ENCODE results near the gene AAR2.

The AAR2 gene

DNA sequence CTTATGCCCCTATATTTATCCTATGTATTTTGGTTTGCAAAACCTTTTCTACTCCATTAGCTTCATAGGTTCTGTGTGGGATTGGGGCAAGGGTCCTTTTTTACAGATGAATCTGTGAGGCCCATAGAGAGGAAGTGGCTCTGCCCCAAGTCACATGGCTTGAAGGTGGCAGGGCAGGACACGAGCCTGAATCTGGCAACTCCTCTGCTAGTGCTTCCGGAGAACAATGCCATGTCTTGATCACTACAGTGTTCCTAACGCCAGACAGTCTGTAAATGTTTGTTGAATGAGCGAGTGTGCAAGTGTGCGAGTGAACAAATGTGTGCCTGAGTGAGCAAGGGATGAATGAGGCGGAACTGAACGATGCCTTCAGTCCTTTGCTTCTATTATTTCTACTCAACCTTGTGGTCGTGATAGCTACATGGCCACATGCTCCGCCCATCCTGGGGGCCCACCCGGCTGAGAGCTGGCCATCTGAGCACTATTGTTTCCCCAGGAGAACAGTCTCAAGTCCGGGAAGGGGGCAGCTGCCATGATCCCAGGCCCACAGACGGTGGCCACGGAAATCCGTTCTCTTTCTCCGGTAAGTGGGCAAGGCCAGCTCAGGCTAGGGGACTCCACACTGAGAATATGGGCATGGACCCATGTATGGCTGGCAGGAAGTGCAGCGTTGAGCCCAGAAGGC, 17.8 kb upstream of the AAR2 start:
- DNase-seq (ENCODE audit: low read depth in 3 of 3) = no peak

DNA sequence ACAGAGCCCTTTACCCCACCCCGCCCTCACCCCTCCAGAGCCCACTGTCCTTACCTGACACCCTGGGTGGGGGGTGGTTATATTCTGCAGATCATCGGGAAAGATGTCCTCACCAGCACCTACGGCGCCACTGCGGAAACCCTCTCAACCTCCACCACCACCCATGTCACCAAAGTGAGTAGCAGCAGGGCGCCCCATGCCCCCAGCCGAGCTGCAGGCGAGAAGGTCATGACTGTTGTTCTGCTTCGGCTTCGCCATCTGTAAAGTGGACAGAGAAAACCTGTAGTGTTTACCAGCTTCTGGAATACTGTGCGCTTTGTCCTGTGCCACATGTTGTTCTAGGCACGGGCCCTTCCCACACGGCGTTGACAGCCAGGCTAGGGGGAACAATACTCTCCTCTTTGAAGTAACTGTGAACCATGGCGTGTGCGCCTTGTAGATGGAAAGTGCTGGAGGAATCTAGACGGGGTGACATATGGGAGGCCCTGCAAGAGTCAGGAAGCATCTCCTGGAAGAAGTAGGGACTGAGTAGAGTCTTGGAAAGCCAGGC, 16.5 kb upstream of the AAR2 start:
- DNase-seq (ENCODE audit: low read depth in 3 of 3) = no peak

DNA sequence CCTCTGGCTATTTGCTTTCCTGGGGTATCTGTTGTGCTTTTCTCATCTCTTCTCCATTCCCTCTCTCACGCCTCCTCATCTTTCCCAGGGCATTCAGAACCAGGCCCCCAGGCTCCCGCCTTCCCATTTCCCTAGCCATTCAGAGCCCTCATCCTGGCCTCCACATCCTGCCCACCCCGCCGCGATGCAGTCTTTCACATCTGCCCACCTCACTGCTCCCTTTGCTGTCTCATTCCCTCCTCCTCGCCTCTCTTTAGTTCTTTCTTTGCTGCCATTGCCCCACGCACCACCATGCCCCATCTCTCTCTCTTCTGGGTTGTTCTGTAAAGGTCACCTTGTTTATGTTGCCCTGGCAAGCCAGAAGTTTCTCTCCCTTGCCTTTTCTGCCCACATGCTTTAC, 10.6 kb upstream of the AAR2 start:
- no peak for DNase-seq (ENCODE audit: low read depth in 3 of 3)

DNA sequence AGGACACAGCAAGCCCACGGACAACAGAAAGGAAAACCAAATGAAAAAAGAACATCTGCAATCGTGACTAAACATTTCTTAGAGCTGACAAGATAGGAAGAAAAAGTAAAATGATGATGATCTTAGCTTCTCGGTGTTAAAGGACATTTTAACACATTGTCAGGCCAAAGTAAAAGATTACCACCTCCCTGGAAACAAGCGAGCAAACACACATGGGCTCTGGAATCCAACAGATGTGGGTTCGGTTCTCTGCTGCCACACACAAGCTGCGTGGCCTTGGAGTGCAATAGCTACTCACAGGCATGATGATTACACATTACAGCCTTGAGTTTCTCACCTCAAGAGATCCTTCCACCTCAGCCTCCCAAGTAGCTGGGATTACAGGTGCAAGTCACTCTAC, 7.5 kb upstream of the AAR2 start:
- no peak for DNase-seq (ENCODE audit: low read depth in 3 of 3)

DNA sequence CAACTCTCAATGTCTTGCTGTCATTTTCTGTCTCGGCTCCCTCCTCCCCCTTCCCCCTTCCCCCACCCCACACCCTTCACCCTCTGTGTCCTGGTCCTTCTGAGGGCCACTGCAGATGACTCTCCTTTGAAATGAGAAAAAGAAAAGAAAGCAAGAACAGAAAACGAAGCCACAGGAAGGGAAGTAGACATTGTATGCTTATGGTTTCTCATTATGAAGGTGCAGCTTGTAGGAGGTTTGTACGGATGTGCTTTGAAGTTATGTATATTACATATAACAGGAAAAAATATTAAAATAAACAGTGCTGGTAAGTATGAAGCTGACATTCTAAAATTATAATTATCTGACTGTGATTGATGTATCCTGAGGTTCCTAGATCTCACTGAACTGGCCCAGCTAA, 6.3 kb upstream of the AAR2 start:
- DNase-seq (ENCODE audit: low read depth in 3 of 3) = no peak

DNA sequence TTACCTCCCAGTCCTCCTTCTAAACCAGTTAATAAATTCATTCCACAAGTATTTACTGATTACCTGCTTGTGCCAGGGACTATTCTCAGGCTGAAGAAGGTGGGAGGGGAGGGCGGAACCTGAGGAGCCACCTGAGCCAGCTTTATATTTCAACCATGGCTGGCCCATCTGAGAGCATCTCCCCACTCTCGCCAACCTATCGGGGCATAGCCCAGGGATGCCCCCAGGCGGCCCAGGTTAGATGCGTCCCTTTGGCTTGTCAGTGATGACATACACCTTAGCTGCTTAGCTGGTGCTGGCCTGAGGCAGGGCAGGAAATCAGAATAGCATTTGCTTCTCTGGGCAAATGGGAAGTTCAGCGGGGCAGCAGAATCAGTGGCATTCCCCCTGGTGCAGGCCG, 4.9 kb upstream of the AAR2 start:
- no peak for DNase-seq (ENCODE audit: low read depth in 3 of 3)

DNA sequence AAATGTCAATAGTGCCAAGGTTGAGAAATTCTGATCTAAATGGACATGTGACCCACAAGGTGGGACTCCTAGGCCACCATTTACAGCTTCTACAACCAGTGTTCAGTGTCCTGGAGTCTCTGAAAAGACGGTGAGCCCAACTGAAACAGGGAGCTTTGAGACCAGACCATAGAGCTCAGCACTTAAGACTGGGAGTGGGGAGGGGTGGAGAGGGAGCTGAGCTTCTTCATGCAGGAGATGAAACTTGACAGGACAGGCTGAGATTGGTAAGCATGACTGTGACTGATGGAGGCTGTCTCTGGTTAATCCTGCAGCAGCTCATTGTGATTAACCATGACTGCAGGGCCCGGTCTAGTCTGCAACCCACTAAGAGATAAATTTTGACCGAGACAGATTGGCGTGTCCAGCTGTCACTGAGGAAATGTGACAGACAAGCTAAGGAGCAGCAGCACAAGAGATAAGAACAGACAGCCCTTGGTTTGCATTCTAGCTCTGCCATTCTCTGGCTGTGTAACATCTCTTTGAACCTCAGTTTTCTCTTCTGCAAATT, 1.4 kb upstream of the AAR2 start:
- DNase-seq (ENCODE audit: low read depth in 3 of 3) = no peak

DNA sequence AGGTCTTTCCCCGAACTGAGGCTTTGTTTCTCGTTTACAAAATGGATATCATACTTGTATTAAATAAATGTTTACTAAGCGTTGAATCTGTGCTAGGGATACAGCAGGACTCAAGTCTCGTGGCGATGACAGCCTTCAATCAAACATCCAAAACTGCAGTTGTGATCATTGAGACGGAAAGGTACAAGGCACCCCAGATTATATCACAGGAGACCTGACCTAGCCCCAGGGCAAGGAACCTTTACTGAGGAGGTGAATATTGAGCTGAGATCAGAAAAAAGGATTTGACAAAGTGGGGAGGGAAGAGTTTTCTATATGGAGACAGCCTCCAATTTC, 476 bp downstream of the AAR2 start:
- no peak for DNase-seq (ENCODE audit: low read depth in 3 of 3)

DNA sequence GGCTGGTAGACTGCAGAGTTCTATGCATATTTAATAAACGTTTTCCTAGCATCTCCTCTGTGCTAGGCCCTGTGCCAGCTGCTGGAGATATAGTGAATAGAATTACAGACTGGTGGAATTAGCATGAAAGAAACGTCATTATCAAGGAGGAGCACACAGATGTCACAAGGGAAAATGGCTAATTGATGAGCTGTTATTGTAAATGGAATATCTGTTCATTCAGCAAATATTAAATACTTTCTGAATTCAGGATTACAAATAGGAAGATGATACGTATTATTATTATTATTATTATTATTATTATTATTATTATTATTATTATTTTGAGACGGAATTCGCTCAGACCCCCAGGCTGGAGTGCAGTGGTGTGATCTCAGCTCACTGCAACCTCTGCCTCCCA, 1.2 kb downstream of the AAR2 start:
- no peak for DNase-seq (ENCODE audit: low read depth in 3 of 3)

DNA sequence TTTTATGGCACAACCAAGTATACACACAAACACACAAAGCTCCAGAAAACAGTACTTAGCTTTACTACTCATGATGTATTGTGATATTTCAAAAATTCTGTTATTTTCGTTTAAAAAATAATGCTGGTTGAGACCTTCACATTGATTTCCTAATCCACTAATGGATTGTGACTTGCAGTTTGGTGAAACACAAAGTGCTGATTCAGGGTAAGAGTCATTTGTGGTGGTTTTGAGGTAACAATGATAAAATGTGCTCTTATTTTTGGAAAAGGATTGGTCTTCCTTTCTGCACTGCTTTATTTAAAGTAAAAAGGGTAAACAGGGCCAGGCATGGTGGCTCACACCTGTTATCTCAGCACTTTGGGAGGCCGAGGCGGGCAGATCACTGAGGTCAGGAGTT, 1.9 kb downstream of the AAR2 start:
- no peak for DNase-seq (ENCODE audit: low read depth in 3 of 3)

DNA sequence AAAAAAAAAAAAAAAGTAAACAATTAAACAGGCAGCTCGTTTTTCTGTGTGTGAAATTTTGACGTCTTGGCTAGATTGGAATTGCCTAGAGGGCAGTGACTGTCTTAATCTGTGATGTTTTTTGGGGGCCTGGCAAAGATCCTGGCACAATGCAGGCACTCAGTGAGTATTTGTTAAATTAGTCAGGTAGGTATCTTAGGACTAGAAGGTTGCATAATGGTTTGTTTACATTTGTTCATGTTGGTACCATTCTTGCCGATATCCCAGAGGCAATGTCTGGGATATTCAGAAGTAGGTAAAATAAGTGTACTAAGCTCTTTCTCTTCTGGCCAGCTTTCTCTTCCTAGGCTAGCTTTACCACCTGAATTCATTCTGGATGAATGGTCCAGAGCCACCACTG, 2.5 kb downstream of the AAR2 start:
- no peak for DNase-seq (ENCODE audit: low read depth in 3 of 3)

DNA sequence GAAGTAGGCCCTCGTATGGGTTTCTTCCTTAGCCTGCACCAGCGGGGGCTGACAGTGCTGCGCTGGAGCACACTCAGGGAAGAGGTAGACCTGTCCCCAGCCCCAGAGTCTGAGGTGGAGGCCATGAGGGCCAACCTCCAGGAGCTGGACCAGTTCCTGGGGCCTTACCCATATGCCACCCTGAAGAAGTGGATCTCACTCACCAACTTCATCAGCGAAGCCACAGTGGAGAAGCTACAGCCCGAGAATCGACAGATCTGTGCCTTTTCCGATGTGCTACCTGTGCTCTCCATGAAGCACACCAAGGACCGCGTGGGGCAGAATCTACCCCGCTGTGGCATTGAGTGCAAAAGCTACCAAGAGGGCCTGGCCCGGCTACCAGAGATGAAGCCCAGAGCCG, 3.8 kb downstream of the AAR2 start:
- no peak for DNase-seq (ENCODE audit: low read depth in 3 of 3)

DNA sequence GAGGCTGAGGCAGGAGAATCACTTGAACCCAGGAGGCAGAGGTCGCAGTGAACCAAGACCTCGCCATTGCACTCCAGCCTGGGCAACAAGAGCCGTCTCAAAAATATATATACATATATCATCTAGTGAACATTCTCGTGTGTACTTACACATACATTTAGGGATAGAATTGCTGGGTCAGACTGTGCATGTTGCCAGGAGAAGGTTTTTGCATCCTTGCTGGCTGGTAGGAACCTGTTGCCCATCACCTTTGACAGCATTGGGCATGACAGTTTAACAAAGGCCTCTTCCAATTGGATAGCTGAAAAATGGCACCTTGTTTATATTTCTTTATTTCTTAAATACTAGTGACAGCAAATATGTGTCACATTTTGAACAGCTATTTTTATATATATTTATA, 5.4 kb downstream of the AAR2 start:
- no peak for DNase-seq (ENCODE audit: low read depth in 3 of 3)

DNA sequence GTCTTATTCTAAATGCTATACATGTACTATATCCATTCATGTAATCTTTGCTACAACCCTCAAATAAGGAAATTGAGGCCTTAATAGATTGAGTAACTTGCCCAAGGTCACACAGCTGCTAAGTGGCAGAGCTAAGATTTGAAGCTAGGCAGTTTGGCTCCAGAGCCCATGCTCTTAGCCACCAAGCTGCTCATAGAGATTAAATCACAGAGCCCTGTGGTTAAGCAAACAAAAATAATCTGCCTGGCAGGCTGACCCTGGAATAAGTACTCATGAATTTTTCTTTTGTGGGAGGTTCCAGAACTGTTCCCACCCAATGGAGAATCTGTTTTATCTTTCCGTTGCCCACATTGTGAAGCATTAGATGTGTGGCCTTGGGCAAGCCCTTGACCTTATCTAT, 7.4 kb downstream of the AAR2 start:
- DNase-seq (ENCODE audit: low read depth in 3 of 3) = no peak

DNA sequence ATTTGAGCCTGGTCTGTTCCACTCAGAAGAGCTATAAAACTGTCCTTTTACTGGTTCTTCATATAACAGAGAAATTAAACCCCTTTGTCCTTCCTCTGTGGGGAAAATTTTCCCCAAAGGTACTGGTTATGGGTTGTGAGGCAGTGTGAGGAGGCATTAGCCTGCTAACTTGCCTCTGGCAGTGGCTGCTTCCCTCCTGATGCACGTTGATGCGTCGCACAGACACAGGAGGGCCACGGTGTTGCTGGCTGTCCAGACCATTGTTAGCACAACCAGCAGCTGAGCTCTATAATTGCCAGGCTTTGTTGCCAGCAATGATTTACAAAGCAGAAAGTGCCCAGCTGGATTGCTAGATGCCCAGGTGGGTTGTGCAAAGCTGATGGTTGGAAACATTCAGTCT, 10.1 kb downstream of the AAR2 start:
- DNase-seq (ENCODE audit: low read depth in 3 of 3) = no peak

DNA sequence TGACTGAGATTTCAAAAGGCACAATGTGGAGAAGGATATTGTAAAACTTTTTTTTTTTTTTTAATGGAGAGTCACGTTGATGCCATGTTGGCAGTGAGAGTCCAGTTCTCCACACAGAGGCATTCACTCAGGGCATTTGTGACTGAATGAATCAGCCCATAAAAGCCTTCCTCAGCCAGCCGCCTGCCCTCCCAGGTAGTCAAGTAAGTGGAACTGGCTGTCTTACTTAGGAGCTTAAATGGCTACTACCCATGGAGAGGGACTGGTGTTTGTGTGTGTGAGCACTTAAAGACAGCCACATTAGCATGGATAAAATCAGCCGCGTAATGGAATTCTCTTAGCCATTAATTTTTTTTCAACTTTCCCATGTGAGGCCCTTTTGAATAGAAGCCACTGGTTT, 12.6 kb downstream of the AAR2 start:
- DNase-seq (ENCODE audit: low read depth in 3 of 3) = no peak

DNA sequence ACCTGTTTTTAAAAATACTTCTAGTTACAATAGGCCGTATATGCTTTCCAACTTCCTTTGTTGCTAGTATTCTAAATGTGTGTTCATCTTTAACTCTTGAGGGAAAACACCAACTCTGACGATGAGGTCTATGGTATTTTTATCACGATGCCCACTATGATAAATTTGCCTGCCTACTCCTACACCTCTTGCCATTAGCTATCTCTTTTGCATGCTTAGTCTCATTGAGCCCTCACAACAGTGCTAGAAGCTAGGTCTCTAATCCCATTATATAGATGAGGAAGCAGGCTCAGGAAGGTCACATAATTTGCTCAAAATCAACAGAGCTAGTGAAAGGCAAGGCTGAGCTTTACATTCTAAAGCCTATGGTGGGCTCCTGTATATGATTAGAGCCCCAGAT, 13.2 kb downstream of the AAR2 start:
- no peak for DNase-seq (ENCODE audit: low read depth in 3 of 3)

DNA sequence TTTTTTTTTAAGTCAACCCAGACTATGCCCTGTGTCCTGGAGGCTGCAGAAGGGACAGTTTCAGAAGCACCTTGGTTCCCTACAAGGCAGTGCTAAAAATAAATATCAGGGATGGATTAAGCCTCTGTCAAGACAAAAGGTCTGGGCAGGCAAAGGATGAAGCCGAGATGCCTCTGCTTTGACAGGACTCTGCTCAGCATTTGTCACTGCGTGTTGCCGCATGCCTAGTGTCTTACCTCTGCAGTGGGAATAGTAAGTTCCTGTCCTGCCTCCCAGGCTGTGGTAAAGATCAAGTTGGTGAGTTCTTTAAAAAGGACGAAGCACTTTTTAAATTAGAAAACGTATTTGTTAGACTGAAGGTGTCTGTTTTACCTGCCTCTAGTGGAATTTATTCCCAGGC, 15.1 kb downstream of the AAR2 start:
- DNase-seq (ENCODE audit: low read depth in 3 of 3) = no peak

DNA sequence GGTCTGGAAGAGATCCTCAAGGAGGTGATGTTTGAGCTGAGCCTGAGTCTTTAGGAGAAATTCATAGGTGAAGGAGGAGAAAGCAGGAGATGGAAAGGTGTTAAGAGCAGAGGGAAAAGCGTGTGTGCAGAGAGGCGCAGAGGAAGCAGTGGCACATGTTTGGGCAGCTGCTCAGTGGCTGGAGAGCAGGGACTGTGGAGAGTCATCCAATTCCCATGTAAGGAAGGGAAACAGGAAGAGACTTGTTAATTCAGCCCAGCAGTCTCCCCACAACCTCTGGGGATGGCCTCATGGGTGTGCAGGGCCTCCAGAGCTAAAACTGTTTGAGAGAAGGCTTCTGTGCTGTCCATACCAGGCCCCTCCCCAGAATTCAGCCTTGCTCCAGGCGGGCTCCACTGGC, 16.2 kb downstream of the AAR2 start:
- DNase-seq (ENCODE audit: low read depth in 3 of 3) = no peak

DNA sequence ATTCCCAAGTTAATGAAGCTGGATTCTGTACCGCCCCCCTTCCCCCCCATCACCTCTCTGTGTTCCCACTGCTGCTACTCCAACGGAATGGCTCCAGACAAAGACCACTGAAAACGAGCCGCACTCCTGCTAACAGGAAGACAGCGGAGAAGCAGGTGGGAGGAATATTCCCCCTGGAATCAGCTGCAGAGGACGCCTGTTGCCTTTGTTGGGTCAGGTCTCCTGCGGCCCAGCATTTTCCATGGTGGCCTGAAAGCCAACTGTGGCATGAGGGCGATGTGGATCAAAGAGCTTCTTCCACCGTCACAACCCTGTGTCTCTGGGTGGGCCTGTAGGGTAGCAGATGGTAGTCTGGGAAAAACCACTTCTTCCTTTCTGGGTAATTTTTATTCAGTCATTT, 16.8 kb downstream of the AAR2 start:
- DNase-seq (ENCODE audit: low read depth in 3 of 3) = no peak

DNA sequence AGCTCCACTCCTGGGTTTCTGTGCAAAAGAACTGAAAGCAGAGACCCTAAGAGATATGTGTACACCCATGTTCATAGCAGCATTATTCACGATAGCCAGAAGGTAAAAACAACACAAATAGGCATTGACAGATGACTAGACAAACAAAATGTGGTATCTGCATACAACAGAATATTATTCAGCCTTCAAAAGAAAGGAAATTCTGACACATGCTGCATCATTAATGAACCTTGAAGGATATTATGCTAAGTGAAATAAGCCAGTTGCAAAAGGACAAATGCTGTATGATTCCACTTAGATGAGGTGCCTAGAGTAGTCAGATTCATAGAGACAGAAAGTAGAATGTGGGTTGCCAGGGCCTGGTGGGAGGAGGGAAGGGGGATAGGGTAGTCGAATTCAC, 17.8 kb downstream of the AAR2 start:
- no peak for DNase-seq (ENCODE audit: low read depth in 3 of 3)

DNA sequence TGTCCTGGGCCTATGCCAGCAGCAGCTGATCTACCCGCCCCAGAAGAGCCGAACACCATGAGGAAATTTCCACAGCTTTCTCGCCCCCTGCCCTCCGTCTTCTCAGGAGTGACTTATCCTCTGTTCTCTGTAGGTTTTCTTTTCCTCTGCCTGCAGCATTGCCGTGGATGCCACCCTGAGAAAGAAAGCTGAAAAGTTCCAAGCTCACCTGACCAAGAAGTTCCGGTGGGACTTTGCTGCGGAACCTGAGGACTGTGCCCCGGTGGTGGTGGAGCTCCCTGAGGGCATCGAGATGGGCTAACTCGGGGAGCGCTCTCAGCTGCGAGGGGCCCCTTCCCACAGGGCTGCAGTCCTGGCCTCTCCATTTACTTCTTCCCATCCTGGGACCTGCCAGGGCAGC, 19.2 kb downstream of the AAR2 start:
- DNase-seq (ENCODE audit: low read depth in 3 of 3) = no peak

DNA sequence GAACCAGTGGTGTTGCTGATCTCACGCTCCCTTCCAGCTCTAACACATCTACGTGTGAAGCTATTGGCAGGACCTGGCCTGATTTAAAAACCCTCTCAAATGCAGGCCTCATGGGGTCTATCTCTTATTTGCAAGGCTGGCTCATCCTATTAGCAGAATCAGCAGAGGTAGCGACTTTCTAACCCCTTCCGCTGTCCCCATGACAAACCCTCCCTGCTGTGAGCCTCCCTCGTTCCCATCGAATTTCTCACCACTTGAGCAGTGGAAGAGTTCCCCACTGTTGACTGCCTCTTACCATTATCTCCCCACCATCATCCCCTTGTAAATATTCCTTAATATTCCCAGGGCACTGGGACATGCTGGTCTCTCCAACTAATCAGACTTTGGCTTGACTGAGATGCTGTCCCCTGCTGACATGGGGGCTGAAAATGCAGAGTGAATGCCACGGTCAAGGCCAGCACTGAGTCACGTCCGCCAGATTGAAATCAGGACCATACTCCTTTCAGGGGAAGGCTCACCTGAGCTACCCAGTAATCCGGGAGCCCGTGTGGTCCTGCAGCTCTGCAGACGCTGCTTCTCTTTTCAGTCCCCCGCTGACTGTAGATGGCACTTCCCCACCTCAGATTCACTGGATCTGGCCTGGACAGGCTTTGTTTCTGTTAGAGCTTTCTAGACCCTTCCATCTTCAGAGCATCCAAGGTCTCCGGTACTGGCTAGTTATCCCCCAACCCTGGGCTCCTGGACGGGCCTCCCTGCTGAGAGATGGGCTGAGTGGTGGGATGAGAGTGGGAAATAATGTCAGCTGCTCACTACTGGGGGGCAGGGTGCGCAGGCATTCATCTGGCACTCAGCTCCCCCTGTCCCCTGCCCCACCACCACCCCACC, 23.1 kb downstream of the AAR2 start:
- no peak for DNase-seq (ENCODE audit: low read depth in 3 of 3)

Data from stimulated activated CD4-positive, alpha-beta T cell treated with anti-CD3 and anti-CD28 coated beads, TNF-alpha, amount 100 ng/mL, for 4 hours (primary cell).